Amniotic stem cell (primary cell): Measurements from ENCODE around the gene COL9A1.

ENCODE experiments used
- DNase-seq: peaks from one replicate; lab custom pipeline; 2025; lab: John Stamatoyannopoulos, UW

COL9A1 gene

DNA sequence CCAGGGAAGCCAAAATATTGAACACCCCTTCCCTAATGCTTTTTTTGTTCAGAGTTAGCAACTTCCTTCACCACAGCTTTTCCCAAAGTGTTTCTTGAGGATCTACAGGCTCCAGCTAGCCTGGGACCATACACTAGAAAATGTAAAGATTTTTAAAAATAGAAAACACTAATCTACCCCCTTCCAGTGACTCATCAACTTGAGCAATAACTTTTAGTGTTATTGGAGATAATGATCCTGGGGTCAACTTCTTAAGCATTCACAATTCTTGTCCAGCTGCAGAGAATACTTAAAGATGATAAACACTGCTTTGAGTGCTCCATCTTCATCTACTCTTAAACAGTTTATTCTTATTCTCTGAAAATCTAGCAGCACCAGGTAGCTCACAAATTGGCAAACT, 131.6 kb downstream of the COL9A1 start:
- no peak for DNase-seq

DNA sequence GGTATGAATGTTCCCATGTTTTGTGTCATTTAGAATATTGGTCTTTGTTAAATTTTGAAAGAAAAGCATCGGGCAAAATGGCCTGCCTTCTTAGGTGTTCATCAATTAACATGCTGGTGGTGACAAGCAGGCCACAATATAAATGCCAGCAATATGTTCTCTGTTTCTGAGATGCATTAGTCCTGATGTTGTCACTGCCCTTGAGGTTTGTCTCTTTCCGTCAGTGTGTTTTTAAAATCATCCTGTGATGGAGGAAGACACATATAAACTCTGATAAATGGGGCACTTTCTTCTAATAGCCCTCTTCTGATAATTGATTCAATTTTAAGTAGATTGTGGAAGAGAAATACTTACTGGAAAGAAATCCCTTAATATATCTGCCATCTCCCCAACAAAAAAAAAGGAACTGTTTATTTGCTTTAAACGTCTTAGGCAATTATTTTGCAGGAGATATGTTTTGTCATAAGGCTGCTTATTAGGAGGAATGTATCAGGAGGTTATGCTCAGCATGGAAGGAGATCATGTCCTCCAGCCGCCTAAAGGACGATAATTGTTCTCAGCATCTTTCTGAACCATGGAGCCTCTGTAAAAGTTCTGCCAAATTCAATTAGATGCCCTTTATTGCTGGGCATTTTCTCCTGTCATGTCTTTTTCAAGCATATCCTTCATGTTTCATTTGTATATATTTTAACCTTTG, 134.1 kb downstream of the COL9A1 start:
- no peak for DNase-seq
